Motor neuron (in vitro differentiated cells): ENCODE data around the gene RTCA. TPM values are rescaled to one million over a fixed set of nuclear protein-coding genes. Genes with fewer than 3 reads are reported as not detected.
"Not testable (repeated sequence)": the region's sequence is repeated elsewhere in the genome, so short reads cannot be mapped to it uniquely, and the experiment has no call there.

ENCODE experiments used
- ATAC-seq, 8 experiments: fragments of 200-7000 bp; cut with Tn5 transposase; replicated peaks in 6 of 8; 2 replicates each; pipeline ENCODE4 v1.8.0; 2021; ENCODE audit warnings: mild to moderate bottlenecking in 8 of 8, moderate library complexity in 8 of 8
- H3K27ac ChIP-seq, 2 donors: fragments of 250-450 bp; sonication (Bioruptor Pico); 2 replicates each; pipeline ENCODE4 v1.9.0; 2021; ENCODE audit warnings: antibody characterized with exemption in 2 of 2, mild to moderate bottlenecking in 2 of 2, moderate library complexity in 1 of 2
- H3K4me1 ChIP-seq, 2 donors: fragments of 250-450 bp; sonication (Bioruptor Pico); replicated peaks in 1 of 2; 2 replicates each; pipeline ENCODE4 v1.6.1; 2021; ENCODE audit warnings: antibody characterized with exemption in 2 of 2, mild to moderate bottlenecking in 2 of 2, moderate library complexity in 1 of 2
- H3K4me3 ChIP-seq, 5 donors: fragments of 250-450 bp; sonication (Bioruptor Pico); 2 replicates each; pipeline ENCODE4 v1.9.0; 2021; ENCODE audit warnings: antibody characterized with exemption in 5 of 5, mild to moderate bottlenecking in 5 of 5, moderate library complexity in 4 of 5
- WGBS, 10 experiments: fragments of 450-650 bp; shearing (Covaris generic); methylation state at CpG; one replicate each; pipeline ENCODE4 v1.0.0; 2022; 5-methylcytosine and 5-hydroxymethylcytosine counted together
- in situ Hi-C, 9 experiments: fragments of 400-800 bp; cut with MboI; loops; one replicate each; pipeline ENCODE4 v1.15.0; 2021; ENCODE audit warnings: low sequenced_read_pairs in 9 of 9, low pct_unique_long_range_greater_than_20kb in 2 of 9; ENCODE audit not compliant: unreplicated experiment in 9 of 9
- total RNA-seq, 8 experiments: library from RNA; unstranded; fragments of 300-600 nt; gene quantifications; 2 replicates each; pipeline versions ENCODE4 v1.2.3 to v1.2.4, GENCODE V29; 2022

The RTCA gene
- total RNA-seq, 8 experiments from 2014 or later: 24.9 to 58.6 (median 41.7) TPM

DNA sequence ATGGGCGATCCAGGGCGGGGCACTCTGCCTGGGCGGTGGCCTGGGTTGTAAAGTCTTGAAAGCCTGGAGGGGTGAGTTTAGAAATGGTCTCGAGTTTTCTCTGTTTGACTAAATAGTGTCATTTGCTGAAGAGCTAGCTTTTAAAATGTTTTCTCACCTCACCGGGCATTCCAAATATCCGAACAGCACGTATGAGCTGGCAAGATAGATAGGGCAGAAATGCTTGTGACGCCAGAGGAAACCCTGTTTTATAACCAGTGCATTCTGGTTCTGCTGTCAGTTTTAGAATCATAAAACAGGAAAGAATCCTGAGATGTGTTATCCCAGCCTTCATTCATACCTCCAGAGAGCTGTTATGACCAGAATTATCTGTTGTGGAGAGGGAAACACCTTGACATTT is 725 bp downstream of the RTCA start:
- in situ Hi-C loops: no loop called here
- WGBS, 10 experiments: 0 to 3% (median 0%) methylated on average over 1 to 8 of the region's 8 CpGs; no CpG with 5 or more reads in 5 of the 10 experiments
- peak overlapping the region; percentile 38 to 83 for H3K27ac ChIP-seq

DNA sequence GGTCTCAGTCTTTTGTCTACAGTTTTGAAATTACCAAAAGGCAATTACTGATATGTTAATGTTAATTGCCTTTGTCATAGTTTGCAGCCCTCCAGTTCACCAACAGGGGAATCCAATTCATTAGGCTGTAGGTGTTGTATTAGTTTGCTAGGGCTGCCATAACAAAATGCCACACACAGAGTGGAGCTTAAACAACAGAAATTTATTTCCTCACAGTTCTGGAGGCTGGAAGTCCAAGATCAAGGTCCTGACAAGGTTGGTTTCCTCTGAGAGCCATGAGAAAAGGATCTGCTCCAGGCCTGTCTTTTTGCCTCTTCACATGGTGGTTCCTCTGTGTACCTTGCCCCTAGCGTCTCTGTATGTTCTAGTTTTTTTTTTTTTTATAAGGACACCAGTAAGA is 1.3 kb downstream of the RTCA start:
- in situ Hi-C loops: no loop called here
- ATAC-seq: no peak
- 29 to 100% (median 88%) methylated on average over 1 of the region's 1 CpG; no CpG with 5 or more reads in 2 of the 10 experiments for WGBS, 10 experiments
- H3K27ac ChIP-seq: no peak overlapping the region
- peak overlapping the region; percentile 62 to 89 (median 76) for H3K4me3 ChIP-seq
- peaks cover 10 to 13% of the 10 kb centered on the region in 2 donors for H3K4me1 ChIP-seq

More for the DNA sequence above, 725 bp downstream of the RTCA start:
- ATAC-seq: peak in 3 of 8 experiments; percentile 10 to 34 (median 15)
- H3K4me1 ChIP-seq: peaks cover 10 to 13% of the 10 kb centered on the region in 2 donors
- H3K4me3 ChIP-seq: peak overlapping the region; percentile 62 to 89 (median 76)

- H3K4me1 ChIP-seq: peaks cover 10 to 13% of the 10 kb centered on the region in 2 donors
- 91 to 100% (median 100%) methylated on average over 1 to 4 of the region's 4 CpGs; no CpG with 5 or more reads in 1 of the 10 experiments for WGBS, 10 experiments
- ATAC-seq: no peak
- no peak overlapping the region for H3K4me3 ChIP-seq
- in situ Hi-C loops: no loop called here
- no peak overlapping the region for H3K27ac ChIP-seq
Measured at GRCh38 chr1:100268202-100268601, 2.2 kb downstream of the RTCA start.

- WGBS, 10 experiments: 50 to 100% (median 88%) methylated on average over 1 of the region's 1 CpG; no CpG with 5 or more reads in 1 of the 10 experiments
- no peaks in the 10 kb centered on the region for H3K4me1 ChIP-seq
- no peak for ATAC-seq
- in situ Hi-C loops: no loop called here
- H3K4me3 ChIP-seq: no peak overlapping the region
- H3K27ac ChIP-seq: no peak overlapping the region
Measured at GRCh38 chr1:100277866-100278265, 11.8 kb downstream of the RTCA start.

- no peak overlapping the region for H3K27ac ChIP-seq
- WGBS, 10 experiments: 58 to 100% (median 91%) methylated on average over 1 to 3 of the region's 3 CpGs; no CpG with 5 or more reads in 2 of the 10 experiments
- H3K4me3 ChIP-seq: no peak overlapping the region
- no peak for ATAC-seq
- in situ Hi-C loops: no loop called here
- no peaks in the 10 kb centered on the region for H3K4me1 ChIP-seq
Measured at GRCh38 chr1:100279358-100279923, 13.4 kb downstream of the RTCA start.

DNA sequence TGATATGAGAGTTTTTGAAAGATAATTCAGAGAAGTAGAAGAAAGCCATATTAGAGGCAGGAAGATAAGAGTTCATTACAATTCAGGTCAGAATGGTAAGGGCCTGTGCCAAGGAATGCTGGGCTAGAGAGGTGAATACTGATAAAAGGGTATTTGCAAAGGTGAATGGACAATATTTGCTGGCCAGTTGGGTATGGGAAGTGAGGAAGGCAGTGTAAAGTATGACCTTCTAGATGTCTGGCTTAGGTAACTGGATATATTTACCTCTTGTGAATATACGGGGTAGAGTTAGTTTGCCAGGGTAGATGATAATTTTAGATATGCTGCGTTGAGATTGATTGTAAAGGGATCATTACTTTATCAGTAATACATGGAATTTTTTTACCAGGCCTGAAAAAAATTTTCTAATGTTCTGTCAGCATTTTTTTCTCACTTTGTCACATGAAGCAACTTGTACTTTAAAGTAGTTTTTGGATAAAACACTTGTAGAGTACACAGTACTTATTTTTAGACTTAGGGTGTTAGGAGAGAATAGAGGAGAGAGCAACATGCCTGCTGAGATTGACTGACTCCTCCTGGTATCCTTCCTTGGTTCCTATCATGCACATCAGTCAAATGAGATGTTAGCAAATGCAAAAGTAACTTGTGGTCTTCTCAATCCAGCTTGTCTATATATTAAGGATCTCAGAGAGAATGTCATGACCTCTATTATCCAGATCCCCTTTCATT is 14.1 kb downstream of the RTCA start:
- no peak overlapping the region for H3K4me3 ChIP-seq
- 80 to 100% (median 100%) methylated on average over 1 to 2 of the region's 2 CpGs; no CpG with 5 or more reads in 3 of the 10 experiments for WGBS, 10 experiments
- H3K4me1 ChIP-seq: no peaks in the 10 kb centered on the region
- in situ Hi-C loops: no loop called here
- no peak overlapping the region for H3K27ac ChIP-seq
- ATAC-seq: no peak

DNA sequence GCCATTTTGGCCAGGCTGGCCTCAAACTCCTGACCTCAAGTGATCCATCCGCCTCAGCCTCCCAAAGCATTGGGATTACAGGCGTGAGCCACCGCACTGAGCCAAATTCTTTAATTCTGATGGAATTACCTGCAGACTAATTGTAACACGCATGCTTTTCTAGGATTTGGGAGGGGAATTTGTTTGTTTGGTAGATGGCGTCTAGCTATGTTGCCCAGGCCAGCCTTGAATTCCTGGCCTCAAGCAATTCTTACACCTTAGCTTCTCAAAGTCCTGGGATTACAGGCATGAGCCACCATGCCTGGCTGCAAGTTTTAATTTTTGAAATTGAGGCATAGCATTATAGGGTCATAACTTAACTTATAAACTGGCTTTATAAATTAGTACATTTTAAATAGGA is 18.6 kb downstream of the RTCA start:
- in situ Hi-C loops: no loop called here
- Histone ChIP-seq H3K4me1 (no peaks in the 10 kb centered on the region), H3K4me3 (no peak overlapping the region), H3K27ac (no peak overlapping the region)
- ATAC-seq: no peak
- 89 to 100% (median 99%) methylated on average over 1 to 5 of the region's 5 CpGs; no CpG with 5 or more reads in 4 of the 10 experiments for WGBS, 10 experiments

- ATAC-seq: no peak
- Histone ChIP-seq H3K4me3 (no peak overlapping the region), H3K4me1 (no peaks in the 10 kb centered on the region), H3K27ac (no peak overlapping the region)
- 94 to 100% (median 100%) methylated on average over 1 to 3 of the region's 3 CpGs; no CpG with 5 or more reads in 2 of the 10 experiments for WGBS, 10 experiments
- in situ Hi-C loops: no loop called here
Measured at GRCh38 chr1:100287162-100287561, 21.1 kb downstream of the RTCA start.

DNA sequence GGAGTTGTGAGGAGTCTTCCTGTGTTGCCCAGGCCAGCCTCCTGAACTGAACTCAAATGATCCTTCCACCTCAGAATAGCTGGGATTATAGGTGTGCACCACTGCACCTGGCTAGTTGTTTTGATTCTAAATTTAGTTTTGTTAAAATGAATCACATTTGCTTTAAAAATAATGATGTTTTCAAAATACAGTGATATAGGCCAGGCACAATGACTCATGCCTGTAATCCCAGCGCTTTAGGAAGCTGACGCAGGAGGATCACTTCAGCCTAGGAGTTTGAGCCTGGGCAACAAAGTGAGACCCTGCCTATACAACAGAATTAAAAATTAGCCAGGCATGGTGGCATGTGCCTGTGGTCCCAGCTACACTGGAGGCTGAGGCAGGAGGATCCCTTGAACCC is 24.3 kb downstream of the RTCA start:
- ATAC-seq: no peak
- no peak overlapping the region for H3K4me3 ChIP-seq
- H3K4me1 ChIP-seq: no peaks in the 10 kb centered on the region
- WGBS, 10 experiments: 84 to 100% (median 96%) methylated on average over 1 to 2 of the region's 2 CpGs; no CpG with 5 or more reads in 3 of the 10 experiments
- H3K27ac ChIP-seq: no peak overlapping the region
- in situ Hi-C loops: no loop called here

GRCh38 chr1:100292711-100293110 is 26.7 kb downstream of the RTCA start:
- 0 to 100% (median 62%) methylated on average over 1 of the region's 1 CpG; no CpG with 5 or more reads in 1 of the 10 experiments for WGBS, 10 experiments
- in situ Hi-C loops: no loop called here
- ATAC-seq: no peak
- H3K4me3 ChIP-seq: no peak overlapping the region
- H3K27ac ChIP-seq: no peak overlapping the region
- H3K4me1 ChIP-seq: no peaks in the 10 kb centered on the region

DNA sequence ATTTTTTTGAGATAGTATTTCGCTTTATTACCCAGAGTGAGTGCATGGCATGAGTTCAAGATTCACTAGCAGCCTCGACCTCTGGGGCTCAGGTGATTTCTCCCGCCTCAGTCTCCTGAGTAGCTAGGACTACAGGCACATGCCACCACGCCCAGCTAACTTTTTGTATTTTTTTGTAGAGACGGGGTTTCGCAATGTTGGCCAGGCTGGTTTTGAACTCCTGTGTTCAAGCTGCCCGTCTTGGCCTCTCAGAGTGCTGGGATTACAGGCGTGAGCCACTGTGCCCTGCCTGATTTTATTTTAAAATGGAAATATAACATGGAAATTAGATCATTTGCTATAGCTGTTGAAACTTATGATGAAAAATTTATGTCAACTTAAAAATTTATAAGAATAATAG is 30.1 kb downstream of the RTCA start:
- WGBS, 10 experiments: 84 to 100% (median 97%) methylated on average over 2 to 8 of the region's 8 CpGs; no CpG with 5 or more reads in 1 of the 10 experiments
- ATAC-seq: no peak
- in situ Hi-C loops: no loop called here

GRCh38 chr1:100296997-100297396 is 31.0 kb downstream of the RTCA start:
- H3K4me1 ChIP-seq, H3K4me3 ChIP-seq, in situ Hi-C loops, ATAC-seq, H3K27ac ChIP-seq: not testable (repeated sequence)

More for the DNA sequence above, 30.1 kb downstream of the RTCA start:
- no peaks in the 10 kb centered on the region for H3K4me1 ChIP-seq
- H3K4me3 ChIP-seq: no peak overlapping the region
- no peak overlapping the region for H3K27ac ChIP-seq

- Histone ChIP-seq H3K4me1 (no peaks in the 10 kb centered on the region), H3K27ac (no peak overlapping the region), H3K4me3 (no peak overlapping the region)
- WGBS, 10 experiments: 40 to 100% (median 72%) methylated on average over 1 to 4 of the region's 4 CpGs; no CpG with 5 or more reads in 2 of the 10 experiments
- in situ Hi-C loops: no loop called here
- no peak for ATAC-seq
Measured at GRCh38 chr1:100298512-100298911, 32.5 kb downstream of the RTCA start.
